ENCODE results near the gene SCRN3.

SCRN3 gene

GRCh38 chr2:174438146-174438886 lies 42.8 kb downstream of the SCRN3 start:
- peaks cover 0 to 8% of the 10 kb centered on the region in 2 donors for H3K36me3 ChIP-seq (ENCODE audit: control insufficient read depth in 2 of 2, insufficient read depth in 2 of 2, low read length in 2 of 2)
- no peak overlapping the region for H3K4me3 ChIP-seq (ENCODE audit: low read length in 2 of 2)
- no peaks in the 10 kb centered on the region for H3K9me3 ChIP-seq (ENCODE audit: control insufficient read depth in 2 of 2, low read length in 2 of 2)
- no peak overlapping the region for H3K27ac ChIP-seq (ENCODE audit: low read depth in 2 of 2, low read length in 2 of 2)
- no peak overlapping the region for H3K9ac ChIP-seq (ENCODE audit: low read depth in 1 of 2, low read length in 2 of 2)
- no peaks in the 10 kb centered on the region for H3K27me3 ChIP-seq (ENCODE audit: control insufficient read depth in 2 of 2, insufficient read depth in 2 of 2, low read length in 2 of 2)
- H3K4me1 ChIP-seq (ENCODE audit: control insufficient read depth in 2 of 2, insufficient read depth in 2 of 2, low read length in 2 of 2), result no peaks in the 10 kb centered on the region

GRCh38 chr2:174439323-174439722 lies 43.8 kb downstream of the SCRN3 start:
- Histone ChIP-seq H3K27ac (ENCODE audit: low read depth in 2 of 2, low read length in 2 of 2) (no peak overlapping the region), H3K4me3 (ENCODE audit: low read length in 2 of 2) (no peak overlapping the region), H3K4me1 (ENCODE audit: control insufficient read depth in 2 of 2, insufficient read depth in 2 of 2, low read length in 2 of 2) (no peaks in the 10 kb centered on the region), H3K36me3 (ENCODE audit: control insufficient read depth in 2 of 2, insufficient read depth in 2 of 2, low read length in 2 of 2) (peaks cover 0 to 5% of the 10 kb centered on the region in 2 donors), H3K9ac (ENCODE audit: low read depth in 1 of 2, low read length in 2 of 2) (no peak overlapping the region), H3K27me3 (ENCODE audit: control insufficient read depth in 2 of 2, insufficient read depth in 2 of 2, low read length in 2 of 2) (no peaks in the 10 kb centered on the region), H3K9me3 (ENCODE audit: control insufficient read depth in 2 of 2, low read length in 2 of 2) (no peaks in the 10 kb centered on the region)

GRCh38 chr2:174439950-174440349 lies 44.4 kb downstream of the SCRN3 start:
- Histone ChIP-seq H3K9me3 (ENCODE audit: control insufficient read depth in 2 of 2, low read length in 2 of 2) (no peaks in the 10 kb centered on the region), H3K4me1 (ENCODE audit: control insufficient read depth in 2 of 2, insufficient read depth in 2 of 2, low read length in 2 of 2) (no peaks in the 10 kb centered on the region), H3K4me3 (ENCODE audit: low read length in 2 of 2) (no peak overlapping the region), H3K27me3 (ENCODE audit: control insufficient read depth in 2 of 2, insufficient read depth in 2 of 2, low read length in 2 of 2) (no peaks in the 10 kb centered on the region), H3K36me3 (ENCODE audit: control insufficient read depth in 2 of 2, insufficient read depth in 2 of 2, low read length in 2 of 2) (peaks cover 0 to 5% of the 10 kb centered on the region in 2 donors), H3K27ac (ENCODE audit: low read depth in 2 of 2, low read length in 2 of 2) (no peak overlapping the region), H3K9ac (ENCODE audit: low read depth in 1 of 2, low read length in 2 of 2) (no peak overlapping the region)

- Histone ChIP-seq H3K27ac (ENCODE audit: low read depth in 2 of 2, low read length in 2 of 2) (no peak overlapping the region), H3K4me1 (ENCODE audit: control insufficient read depth in 2 of 2, insufficient read depth in 2 of 2, low read length in 2 of 2) (no peaks in the 10 kb centered on the region), H3K4me3 (ENCODE audit: low read length in 2 of 2) (no peak overlapping the region), H3K36me3 (ENCODE audit: control insufficient read depth in 2 of 2, insufficient read depth in 2 of 2, low read length in 2 of 2) (peaks cover 0 to 2% of the 10 kb centered on the region in 2 donors), H3K27me3 (ENCODE audit: control insufficient read depth in 2 of 2, insufficient read depth in 2 of 2, low read length in 2 of 2) (no peaks in the 10 kb centered on the region), H3K9ac (ENCODE audit: low read depth in 1 of 2, low read length in 2 of 2) (no peak overlapping the region), H3K9me3 (ENCODE audit: control insufficient read depth in 2 of 2, low read length in 2 of 2) (no peaks in the 10 kb centered on the region)
Observed at GRCh38 chr2:174442546-174443510, 47.3 kb downstream of the SCRN3 start.

- no peaks in the 10 kb centered on the region for H3K4me1 ChIP-seq (ENCODE audit: control insufficient read depth in 2 of 2, insufficient read depth in 2 of 2, low read length in 2 of 2)
- H3K9me3 ChIP-seq (ENCODE audit: control insufficient read depth in 2 of 2, low read length in 2 of 2), result no peaks in the 10 kb centered on the region
- no peaks in the 10 kb centered on the region for H3K27me3 ChIP-seq (ENCODE audit: control insufficient read depth in 2 of 2, insufficient read depth in 2 of 2, low read length in 2 of 2)
- H3K27ac ChIP-seq (ENCODE audit: low read depth in 2 of 2, low read length in 2 of 2), result no peak overlapping the region
- H3K9ac ChIP-seq (ENCODE audit: low read depth in 1 of 2, low read length in 2 of 2), result no peak overlapping the region
- H3K36me3 ChIP-seq (ENCODE audit: control insufficient read depth in 2 of 2, insufficient read depth in 2 of 2, low read length in 2 of 2), result no peaks in the 10 kb centered on the region
- H3K4me3 ChIP-seq (ENCODE audit: low read length in 2 of 2), result no peak overlapping the region
Observed at GRCh38 chr2:174444761-174445160, 49.2 kb downstream of the SCRN3 start.

- Histone ChIP-seq H3K4me1 (ENCODE audit: control insufficient read depth in 2 of 2, insufficient read depth in 2 of 2, low read length in 2 of 2) (no peaks in the 10 kb centered on the region), H3K36me3 (ENCODE audit: control insufficient read depth in 2 of 2, insufficient read depth in 2 of 2, low read length in 2 of 2) (no peaks in the 10 kb centered on the region), H3K9ac (ENCODE audit: low read depth in 1 of 2, low read length in 2 of 2) (no peak overlapping the region), H3K27me3 (ENCODE audit: control insufficient read depth in 2 of 2, insufficient read depth in 2 of 2, low read length in 2 of 2) (no peaks in the 10 kb centered on the region), H3K27ac (ENCODE audit: low read depth in 2 of 2, low read length in 2 of 2) (no peak overlapping the region), H3K4me3 (ENCODE audit: low read length in 2 of 2) (no peak overlapping the region), H3K9me3 (ENCODE audit: control insufficient read depth in 2 of 2, low read length in 2 of 2) (no peaks in the 10 kb centered on the region)
Observed at GRCh38 chr2:174445248-174445647, 49.7 kb downstream of the SCRN3 start.

- Histone ChIP-seq H3K36me3 (ENCODE audit: control insufficient read depth in 2 of 2, insufficient read depth in 2 of 2, low read length in 2 of 2) (no peaks in the 10 kb centered on the region), H3K9ac (ENCODE audit: low read depth in 1 of 2, low read length in 2 of 2) (no peak overlapping the region), H3K4me1 (ENCODE audit: control insufficient read depth in 2 of 2, insufficient read depth in 2 of 2, low read length in 2 of 2) (no peaks in the 10 kb centered on the region), H3K9me3 (ENCODE audit: control insufficient read depth in 2 of 2, low read length in 2 of 2) (no peaks in the 10 kb centered on the region), H3K27ac (ENCODE audit: low read depth in 2 of 2, low read length in 2 of 2) (no peak overlapping the region), H3K4me3 (ENCODE audit: low read length in 2 of 2) (no peak overlapping the region), H3K27me3 (ENCODE audit: control insufficient read depth in 2 of 2, insufficient read depth in 2 of 2, low read length in 2 of 2) (no peaks in the 10 kb centered on the region)
Observed at GRCh38 chr2:174446531-174446930, 51.0 kb downstream of the SCRN3 start.

- Histone ChIP-seq H3K36me3 (ENCODE audit: control insufficient read depth in 2 of 2, insufficient read depth in 2 of 2, low read length in 2 of 2) (no peaks in the 10 kb centered on the region), H3K9ac (ENCODE audit: low read depth in 1 of 2, low read length in 2 of 2) (no peak overlapping the region), H3K4me3 (ENCODE audit: low read length in 2 of 2) (no peak overlapping the region), H3K27ac (ENCODE audit: low read depth in 2 of 2, low read length in 2 of 2) (no peak overlapping the region), H3K4me1 (ENCODE audit: control insufficient read depth in 2 of 2, insufficient read depth in 2 of 2, low read length in 2 of 2) (no peaks in the 10 kb centered on the region), H3K27me3 (ENCODE audit: control insufficient read depth in 2 of 2, insufficient read depth in 2 of 2, low read length in 2 of 2) (no peaks in the 10 kb centered on the region), H3K9me3 (ENCODE audit: control insufficient read depth in 2 of 2, low read length in 2 of 2) (no peaks in the 10 kb centered on the region)
Observed at GRCh38 chr2:174449033-174449432, 53.5 kb downstream of the SCRN3 start.

GRCh38 chr2:174450021-174450816 lies 54.7 kb downstream of the SCRN3 start:
- no peak overlapping the region for H3K4me3 ChIP-seq (ENCODE audit: low read length in 2 of 2)
- no peaks in the 10 kb centered on the region for H3K27me3 ChIP-seq (ENCODE audit: control insufficient read depth in 2 of 2, insufficient read depth in 2 of 2, low read length in 2 of 2)
- no peak overlapping the region for H3K9ac ChIP-seq (ENCODE audit: low read depth in 1 of 2, low read length in 2 of 2)
- H3K4me1 ChIP-seq (ENCODE audit: control insufficient read depth in 2 of 2, insufficient read depth in 2 of 2, low read length in 2 of 2), result no peaks in the 10 kb centered on the region
- H3K9me3 ChIP-seq (ENCODE audit: control insufficient read depth in 2 of 2, low read length in 2 of 2), result no peaks in the 10 kb centered on the region
- H3K36me3 ChIP-seq (ENCODE audit: control insufficient read depth in 2 of 2, insufficient read depth in 2 of 2, low read length in 2 of 2), result no peaks in the 10 kb centered on the region
- H3K27ac ChIP-seq (ENCODE audit: low read depth in 2 of 2, low read length in 2 of 2), result no peak overlapping the region

Data from mucosa of rectum (tissue), 2 donors.